ENCODE data around the gene ERC1.
"Not testable (repeated sequence)": the region's sequence is repeated elsewhere in the genome, so short reads cannot be mapped to it uniquely, and the experiment has no call there.

Gene ERC1

GRCh38 chr12:1293901-1294300 lies 302.9 kb downstream of the ERC1 start:
- no peak for DNase-seq

DNA sequence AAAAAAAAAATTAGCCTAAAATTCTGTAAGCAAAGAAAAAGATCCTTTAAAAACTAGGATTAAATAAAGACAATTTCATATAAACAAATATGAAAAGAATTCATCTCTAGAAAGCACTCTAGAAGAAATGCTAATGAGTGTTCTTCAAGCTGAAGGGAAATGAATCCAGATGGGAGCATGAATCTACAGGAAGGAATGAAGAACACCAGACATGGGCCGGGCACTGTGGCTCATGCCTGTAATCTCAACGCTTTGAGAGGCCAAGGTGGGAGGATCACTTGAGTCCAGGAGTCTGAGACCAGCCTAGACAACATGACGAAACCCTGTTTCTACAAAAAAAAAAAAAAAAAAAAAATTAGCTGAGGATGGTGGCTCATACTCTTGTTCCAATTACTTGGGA lies 306.2 kb downstream of the ERC1 start:
- DNase-seq = peak; percentile 75

- DNase-seq = no peak
These were observed 306.7 kb downstream of the ERC1 start for GRCh38 chr12:1297639-1298175.

- DNase-seq = no peak
These were observed 309.4 kb downstream of the ERC1 start for GRCh38 chr12:1300460-1300859.

DNA sequence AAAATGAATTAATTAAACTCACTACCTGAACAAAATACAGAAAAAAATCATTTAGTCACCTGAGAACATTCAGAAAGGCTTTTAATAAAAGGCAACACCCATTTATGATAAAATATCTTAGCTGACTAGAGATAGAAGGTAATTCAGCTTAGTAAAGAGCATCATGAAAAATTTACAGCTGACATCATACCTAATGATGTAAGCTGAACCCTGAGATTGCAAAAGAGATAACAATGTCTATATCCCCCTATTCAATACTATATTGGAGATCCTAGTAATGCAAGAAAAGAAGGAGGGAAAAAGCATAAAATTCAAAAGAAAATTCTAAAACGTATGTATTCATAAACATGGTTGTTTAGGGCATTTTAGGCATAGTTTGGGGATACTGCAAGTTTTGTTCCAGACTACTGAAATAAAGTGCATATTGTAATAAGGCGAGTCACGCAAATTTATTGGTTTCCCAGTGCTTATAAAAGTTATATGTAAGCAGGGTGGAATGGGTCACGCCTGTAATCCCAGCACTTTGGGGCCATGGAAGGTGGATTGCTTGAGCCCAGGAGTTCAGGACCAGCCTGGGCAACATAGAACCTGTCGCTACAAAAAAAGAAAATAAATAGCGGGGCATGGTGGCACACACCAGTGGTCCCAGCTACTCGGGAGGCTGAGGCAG lies 311.3 kb downstream of the ERC1 start:
- DNase-seq = no peak

DNA sequence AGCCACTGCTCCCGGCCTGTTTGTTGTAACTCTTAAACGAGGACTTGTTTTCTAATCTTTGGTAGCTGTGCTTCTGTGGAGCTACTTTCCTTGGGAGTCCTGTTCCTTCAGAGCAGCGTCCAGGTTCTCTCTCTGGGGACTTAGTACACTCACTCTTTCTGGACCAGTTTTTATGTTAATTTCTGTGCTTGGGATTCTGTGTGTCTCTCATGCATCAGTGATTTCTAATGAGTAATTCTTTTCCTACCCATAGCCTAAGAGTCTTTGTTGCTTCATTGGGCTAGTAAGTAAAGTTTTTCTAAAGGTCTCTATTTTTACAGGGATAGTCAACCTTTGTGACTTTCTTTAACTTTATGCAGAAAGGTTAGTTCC lies 314.0 kb downstream of the ERC1 start:
- DNase-seq = no peak

DNA sequence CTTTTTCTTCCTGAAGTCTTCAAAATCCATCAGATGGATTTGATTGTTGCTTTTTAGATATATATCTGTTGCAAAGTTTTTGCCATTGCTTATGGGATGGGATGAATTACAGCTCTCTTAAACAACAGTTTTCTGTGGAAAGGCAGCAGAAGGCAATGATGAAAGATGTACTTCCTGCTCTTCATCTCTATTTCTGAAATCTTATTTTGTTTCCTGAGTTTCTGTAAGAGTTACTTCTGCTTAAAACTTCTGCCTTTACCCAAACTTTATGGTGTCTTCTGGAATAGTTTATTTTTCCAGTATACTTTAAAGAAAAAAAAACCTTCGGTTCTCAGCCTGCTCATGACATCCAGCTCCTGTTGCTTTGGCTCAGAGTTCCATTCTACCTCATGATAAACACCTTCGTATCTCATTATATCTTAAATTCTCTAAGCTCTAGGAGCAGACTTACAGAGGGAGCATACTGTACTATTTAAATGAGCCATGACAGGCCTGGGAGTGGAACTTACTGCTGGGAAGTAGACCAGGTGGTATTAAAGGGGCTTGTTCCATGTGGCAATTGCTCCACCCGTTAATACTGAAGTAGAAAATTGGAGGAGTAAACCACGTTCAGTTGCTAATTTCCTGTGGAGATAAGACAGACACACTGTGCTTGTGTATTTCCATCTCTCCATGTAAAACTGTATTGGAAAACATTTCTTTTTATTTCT lies 314.9 kb downstream of the ERC1 start:
- no peak for DNase-seq

DNA sequence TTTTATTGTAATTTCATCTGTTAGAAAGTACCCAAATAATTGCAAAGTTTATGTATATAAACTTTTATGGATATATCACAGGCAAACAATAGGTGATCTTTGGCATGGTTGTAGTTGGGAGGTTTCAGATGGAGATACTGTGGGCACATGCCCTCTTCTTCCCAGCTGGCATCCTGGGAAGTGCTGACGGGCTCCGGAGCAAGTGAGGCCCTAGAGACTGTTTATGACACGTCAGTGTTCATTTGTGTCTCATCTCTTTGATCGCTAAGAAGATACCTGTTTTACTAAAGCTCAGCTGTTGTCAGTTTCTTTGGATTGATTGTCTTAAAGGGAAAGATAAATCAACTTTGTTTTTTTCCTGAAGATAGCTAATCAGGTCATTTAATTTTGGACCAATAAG lies 315.8 kb downstream of the ERC1 start:
- DNase-seq = no peak

DNA sequence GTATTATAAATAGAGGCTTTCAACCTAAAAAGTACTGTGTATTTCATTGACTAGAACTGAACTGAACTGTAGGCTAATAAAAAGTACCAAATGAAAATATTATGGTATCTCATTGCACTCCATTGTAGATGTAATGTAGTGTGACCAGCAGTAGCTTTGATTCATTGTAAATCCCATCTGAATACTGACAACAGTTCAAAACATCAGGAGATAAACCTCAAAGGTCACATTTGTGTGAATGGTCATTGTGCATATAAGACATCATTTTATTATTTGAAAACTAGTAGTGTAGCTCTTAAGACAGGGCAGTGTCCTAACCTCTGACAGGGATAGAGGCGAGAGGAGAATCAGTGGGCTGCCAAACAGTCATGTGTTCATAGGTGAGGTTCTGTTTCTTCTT lies 316.8 kb downstream of the ERC1 start:
- no peak for DNase-seq

DNA sequence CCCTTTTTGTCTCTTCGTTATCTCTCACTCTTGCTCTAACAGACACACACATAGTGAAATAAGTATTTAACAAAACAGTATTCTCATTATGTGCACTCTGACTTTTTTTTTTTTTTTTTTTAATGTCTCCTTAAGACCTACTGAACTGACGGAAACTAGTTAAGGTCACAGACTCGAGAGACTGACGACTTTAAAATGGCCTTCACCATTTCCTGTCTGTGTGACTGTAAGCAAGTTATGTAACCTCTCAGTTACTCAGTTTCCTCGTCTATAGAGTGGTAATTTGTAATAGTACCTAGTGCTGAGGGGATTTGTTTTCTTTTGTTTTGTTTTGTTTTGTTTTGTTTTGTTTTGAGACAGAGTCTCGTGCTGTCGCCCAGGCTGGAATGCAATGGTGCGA lies 318.6 kb downstream of the ERC1 start:
- DNase-seq = no peak

DNA sequence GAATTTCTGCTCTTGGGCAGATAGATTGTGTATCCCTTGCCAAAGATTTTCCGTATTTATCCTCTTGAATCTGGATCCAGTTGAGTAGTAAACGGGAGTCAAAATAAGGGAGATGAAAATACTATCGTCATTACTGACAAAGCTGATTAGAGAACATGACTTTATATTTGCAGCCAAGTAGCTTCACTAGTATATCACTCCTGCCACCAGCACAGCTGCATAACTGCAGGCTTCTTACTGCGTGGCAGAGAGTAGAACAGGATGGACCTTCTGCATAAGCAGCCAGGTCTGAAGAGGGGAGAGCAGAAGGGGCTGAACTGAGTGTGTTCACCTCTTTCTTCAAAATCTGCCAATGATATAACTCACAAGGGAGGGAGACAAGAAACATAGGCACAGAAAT lies 319.6 kb downstream of the ERC1 start:
- no peak for DNase-seq

GRCh38 chr12:1311145-1311544 lies 320.1 kb downstream of the ERC1 start:
- DNase-seq = no peak

DNA sequence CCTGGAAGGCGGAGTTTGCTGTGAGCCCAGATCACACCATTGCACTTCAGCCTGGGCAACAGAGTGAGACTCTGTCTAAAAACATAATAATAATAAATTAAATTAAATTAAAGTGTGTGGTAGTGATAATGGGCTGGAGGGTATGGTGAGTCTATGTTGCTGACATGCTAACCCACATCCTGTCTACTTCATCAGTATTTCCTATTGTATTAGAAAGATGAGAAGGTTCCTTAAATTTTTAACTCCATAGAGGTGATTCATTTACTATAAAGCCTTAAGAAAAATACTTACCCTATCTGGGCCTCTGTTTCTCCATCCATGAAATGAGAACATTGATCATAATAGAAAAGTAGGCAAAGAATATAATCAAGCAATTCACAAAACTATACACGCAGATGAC lies 322.9 kb downstream of the ERC1 start:
- DNase-seq = peak; percentile 28

GRCh38 chr12:1314523-1314922 lies 323.5 kb downstream of the ERC1 start:
- DNase-seq = no peak

GRCh38 chr12:1316991-1317390 lies 326.0 kb downstream of the ERC1 start:
- not testable (repeated sequence) for DNase-seq

GRCh38 chr12:1318327-1319031 lies 327.5 kb downstream of the ERC1 start:
- DNase-seq = peak; percentile 75

- no peak for DNase-seq
These were observed 328.2 kb downstream of the ERC1 start for GRCh38 chr12:1319212-1319611.

DNA sequence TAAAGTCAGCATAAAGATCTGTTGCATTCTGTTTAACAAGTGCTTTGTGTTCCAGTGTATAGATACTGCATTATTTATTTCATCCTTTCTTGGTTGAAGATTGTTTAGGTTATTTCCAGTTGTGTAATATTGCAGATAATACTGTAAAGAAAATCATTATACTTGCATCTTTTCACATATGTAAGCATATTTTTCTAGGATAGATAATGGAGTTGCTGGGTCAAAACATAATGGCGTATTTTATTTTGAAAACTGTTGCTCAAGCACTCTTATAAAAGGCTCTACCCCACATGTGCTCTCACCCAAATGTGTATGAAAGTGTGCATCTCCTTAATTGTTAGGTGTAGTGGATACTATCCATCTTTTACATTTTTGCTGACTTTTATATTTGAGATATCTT lies 329.0 kb downstream of the ERC1 start:
- no peak for DNase-seq

DNA sequence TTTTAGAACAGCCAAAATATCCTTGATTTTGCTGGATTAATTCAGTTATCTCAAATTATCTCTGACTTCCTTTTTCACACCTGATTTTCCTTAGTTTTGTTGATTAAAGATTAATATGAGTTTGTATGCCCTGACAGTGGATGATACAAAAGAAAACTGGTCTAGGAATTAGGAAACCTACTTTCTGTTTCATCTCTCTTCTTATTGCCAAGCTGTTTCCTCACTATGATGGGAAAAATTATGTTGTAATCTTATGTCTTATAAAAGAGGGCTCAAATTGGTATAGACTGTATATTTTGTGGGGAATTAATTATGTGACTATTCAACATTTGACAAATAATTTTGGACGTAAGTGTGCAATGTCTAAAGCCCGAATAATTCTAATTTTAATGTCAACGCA lies 331.8 kb downstream of the ERC1 start:
- no peak for DNase-seq

- DNase-seq = no peak
These were observed 333.1 kb downstream of the ERC1 start for GRCh38 chr12:1324099-1324498.

- no peak for DNase-seq
These were observed 333.9 kb downstream of the ERC1 start for GRCh38 chr12:1324910-1325309.

DNA sequence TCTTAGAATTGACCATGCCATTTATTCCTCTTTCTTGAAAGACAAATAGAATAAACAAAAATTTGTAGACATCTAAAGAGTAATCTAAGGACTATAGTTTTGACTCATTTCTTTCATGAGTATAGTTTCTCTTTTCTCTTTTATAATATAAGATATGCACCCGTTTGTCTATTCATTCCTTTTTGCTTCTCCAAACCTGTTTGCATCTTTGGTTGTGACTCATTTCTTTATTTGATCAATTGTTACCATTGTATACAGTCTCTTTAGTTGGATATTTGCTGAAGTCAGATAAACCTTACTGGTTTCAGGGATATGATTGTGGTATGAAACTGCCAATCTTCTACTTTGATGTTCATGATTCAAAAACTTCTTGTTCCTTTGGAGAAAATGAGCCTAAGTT lies 334.6 kb downstream of the ERC1 start:
- no peak for DNase-seq

- no peak for DNase-seq
These were observed 335.2 kb downstream of the ERC1 start for GRCh38 chr12:1326258-1326657.

- DNase-seq = no peak
These were observed 337.4 kb downstream of the ERC1 start for GRCh38 chr12:1328391-1328790.
